IPS DF 6.9 (cell line): ENCODE data around the gene UBE2QL1.
A peak's percentile ranks its signal among the peaks of the same experiment; 100 is the strongest.

Experiments
- DNase-seq: peaks from one replicate; pipeline ENCODE4 v3.0.0-alpha.2; 2013; ENCODE audit warnings: low read depth, low spot score
- H3K27ac ChIP-seq: one replicate; pipeline ENCODE4 v1.5.1; 2013; ENCODE audit warnings: low read length, control low read depth
- H3K27me3 ChIP-seq: 2 replicates; pipeline ENCODE4 v1.6.1; 2013; ENCODE audit warnings: mild to moderate bottlenecking, low read length; ENCODE audit not compliant: control insufficient read depth, insufficient read depth
- H3K36me3 ChIP-seq: 2 replicates; pipeline ENCODE4 v1.6.1; 2013; ENCODE audit warnings: low read length; ENCODE audit not compliant: control insufficient read depth, insufficient read depth
- H3K4me1 ChIP-seq: 2 replicates; pipeline ENCODE4 v1.6.1; 2013; ENCODE audit warnings: low read length; ENCODE audit not compliant: control insufficient read depth, insufficient read depth
- H3K4me3 ChIP-seq: 2 replicates; pipeline ENCODE4 v1.5.1; 2013; ENCODE audit warnings: mild to moderate bottlenecking, low read length
- H3K9me3 ChIP-seq: 2 replicates; pipeline ENCODE4 v1.6.1; 2013; ENCODE audit warnings: low read length, inconsistent platforms; ENCODE audit not compliant: control insufficient read depth, insufficient read depth
- WGBS: extraction: QIAGEN DNeasy Blood & Tissue Kit; methylation state at CpG from one replicate; pipeline ENCODE4 v1.1.7; 2013; ENCODE audit warnings: mixed read lengths, missing lambda C conversion rate; ENCODE audit not compliant: insufficient read length, insufficient coverage; 5-methylcytosine and 5-hydroxymethylcytosine counted together

UBE2QL1 gene, protein sequence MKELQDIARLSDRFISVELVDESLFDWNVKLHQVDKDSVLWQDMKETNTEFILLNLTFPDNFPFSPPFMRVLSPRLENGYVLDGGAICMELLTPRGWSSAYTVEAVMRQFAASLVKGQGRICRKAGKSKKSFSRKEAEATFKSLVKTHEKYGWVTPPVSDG

DNA sequence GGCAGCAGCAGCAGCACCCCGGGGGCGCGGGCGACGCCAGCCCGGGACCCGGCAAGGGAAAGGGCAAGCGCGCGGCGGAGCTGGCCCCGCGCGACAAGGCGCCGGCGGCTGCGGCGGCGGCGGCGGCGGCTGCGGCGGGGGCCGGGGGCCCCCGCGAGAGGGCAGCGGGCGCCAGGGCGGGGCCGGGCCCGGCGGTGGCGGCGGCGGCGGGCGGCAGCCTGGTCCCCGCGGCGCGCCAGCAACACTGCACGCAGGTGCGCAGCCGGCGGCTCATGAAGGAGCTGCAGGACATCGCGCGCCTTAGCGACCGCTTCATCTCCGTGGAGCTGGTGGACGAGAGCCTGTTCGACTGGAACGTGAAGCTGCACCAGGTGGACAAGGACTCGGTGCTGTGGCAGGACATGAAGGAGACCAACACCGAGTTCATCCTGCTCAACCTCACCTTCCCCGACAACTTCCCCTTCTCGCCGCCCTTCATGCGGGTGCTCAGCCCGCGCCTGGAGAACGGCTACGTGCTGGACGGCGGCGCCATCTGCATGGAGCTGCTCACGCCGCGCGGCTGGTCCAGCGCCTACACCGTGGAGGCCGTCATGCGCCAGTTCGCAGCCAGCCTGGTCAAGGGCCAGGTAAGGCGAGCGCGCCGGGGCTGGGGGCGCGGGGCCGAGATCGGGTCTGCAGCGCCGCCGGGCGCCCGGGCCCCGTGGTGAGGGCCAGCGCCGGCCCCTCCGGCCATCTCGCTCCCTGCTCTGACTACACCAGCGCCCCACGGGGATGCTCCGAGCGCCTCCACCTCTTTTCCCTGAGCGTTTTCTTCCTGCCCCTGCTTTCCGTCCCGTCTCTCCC lies at the start of gene UBE2QL1:
Gene UBE2QL1 (plus strand): TSS at position 238 of the 843 bp plus-strand sequence. CDS start 35 bp downstream, at position 273.
- Histone ChIP-seq H3K4me3 (peak within 1 kb of the TSS; percentile 58; the same call in 1 of the 2 replicates), H3K27ac (no peak within 1 kb of the TSS), H3K27me3 (peaks cover 28% of the 10 kb centered on the region), H3K4me1 (peaks cover 2% of the 10 kb centered on the region), H3K36me3 (no peaks in the 10 kb centered on the region), H3K9me3 (no peaks in the 10 kb centered on the region)
- no CpG with 5 or more reads among the region's 103 CpGs for WGBS
- DNase-seq = no peak

DNA sequence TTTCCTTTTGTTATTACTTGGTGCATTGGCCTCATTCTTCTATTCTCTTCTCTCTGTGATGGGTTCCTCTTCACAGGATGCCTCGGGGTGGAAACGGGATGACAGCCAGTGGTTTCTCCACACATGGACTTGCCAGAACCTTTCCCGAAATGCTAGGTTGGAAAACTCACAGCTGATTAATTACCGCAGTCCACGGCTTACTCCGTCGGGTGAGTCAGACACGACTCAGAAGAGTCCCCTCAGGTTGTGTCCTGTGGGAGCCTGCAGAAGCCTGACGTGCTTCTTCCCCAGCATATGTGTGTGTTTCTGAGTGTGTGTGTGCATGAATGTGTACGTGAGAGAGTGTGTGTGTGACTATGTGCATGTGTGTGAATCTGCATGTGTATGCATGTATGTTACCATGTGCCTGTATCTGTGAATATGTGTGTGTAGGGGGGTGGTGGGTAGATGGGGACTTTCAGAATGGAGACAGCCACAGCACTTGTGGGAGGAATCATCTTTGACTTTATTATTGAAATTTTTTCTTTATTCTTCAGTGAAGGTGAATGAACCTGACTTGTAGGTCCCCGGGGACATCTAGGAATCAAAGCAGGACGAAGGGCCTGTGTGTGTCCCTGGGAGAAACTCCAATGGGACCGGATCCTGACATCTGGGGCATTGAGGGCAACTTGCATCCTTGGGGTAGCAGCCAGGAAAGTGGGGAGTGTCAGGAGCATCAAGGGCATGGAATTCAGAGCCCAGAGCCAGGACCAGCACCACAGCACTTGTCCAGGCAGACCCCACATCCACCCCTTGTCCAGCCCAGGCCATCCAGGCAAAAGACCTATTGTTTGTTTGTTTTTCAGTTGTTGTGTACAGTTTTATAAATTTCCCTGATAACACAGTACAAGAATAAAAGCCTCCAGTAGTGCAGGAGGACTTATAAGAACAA lies 48.4 kb upstream of the UBE2QL1 start:
- H3K9me3 ChIP-seq = no peaks in the 10 kb centered on the region
- WGBS = no CpG with 5 or more reads among the region's 13 CpGs
- H3K4me3 ChIP-seq = no peak overlapping the region
- no peaks in the 10 kb centered on the region for H3K36me3 ChIP-seq
- H3K4me1 ChIP-seq = no peaks in the 10 kb centered on the region
- DNase-seq = no peak
- H3K27ac ChIP-seq = no peak overlapping the region
- no peaks in the 10 kb centered on the region for H3K27me3 ChIP-seq

DNA sequence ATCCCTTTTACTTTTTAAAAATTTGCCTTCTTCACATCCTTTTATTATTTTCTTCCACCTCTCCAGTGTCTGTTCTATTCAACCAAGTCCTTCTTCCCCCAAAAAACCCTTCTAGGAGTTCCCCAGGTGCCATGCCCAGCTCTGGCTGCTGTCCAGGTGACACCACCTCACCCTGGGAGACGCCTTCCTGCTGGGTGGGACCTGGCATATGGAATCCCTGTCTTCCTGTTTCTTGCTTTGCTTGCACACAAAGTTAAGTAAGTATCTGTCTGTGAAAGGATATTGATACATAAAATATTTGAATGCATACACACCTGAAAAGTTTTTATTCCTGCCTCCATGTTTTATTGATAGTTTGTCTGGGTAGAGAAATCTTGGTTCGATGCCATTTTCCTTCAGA lies 47.2 kb upstream of the UBE2QL1 start:
- Histone ChIP-seq H3K4me1 (no peaks in the 10 kb centered on the region), H3K27me3 (no peaks in the 10 kb centered on the region), H3K4me3 (no peak overlapping the region), H3K36me3 (no peaks in the 10 kb centered on the region), H3K9me3 (no peaks in the 10 kb centered on the region), H3K27ac (no peak overlapping the region)
- no CpG with 5 or more reads among the region's 2 CpGs for WGBS
- no peak for DNase-seq

DNA sequence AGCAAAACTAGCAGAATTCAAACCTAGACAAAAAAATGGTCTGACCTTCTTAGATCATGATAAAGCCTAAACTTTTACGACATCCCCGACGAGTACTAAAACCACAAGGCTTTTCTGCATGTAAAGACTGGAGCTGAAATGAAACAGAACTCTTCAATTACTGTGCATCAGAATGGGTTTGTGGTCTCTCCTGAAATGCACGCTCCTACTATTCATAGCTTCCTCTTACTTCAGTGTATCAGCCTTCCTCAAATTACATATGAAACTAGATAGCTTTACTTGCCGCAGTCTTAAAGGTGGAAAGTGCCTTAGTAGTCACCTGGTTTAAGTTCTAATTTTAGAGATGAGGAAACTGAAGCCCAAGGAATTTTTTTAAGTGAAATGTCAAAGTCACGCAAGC lies 45.7 kb upstream of the UBE2QL1 start:
- Histone ChIP-seq H3K36me3 (no peaks in the 10 kb centered on the region), H3K9me3 (no peaks in the 10 kb centered on the region), H3K4me1 (0 out of 2 replicates have a peak, but pooled peaks cover 1% of the 10 kb centered on the region), H3K27me3 (no peaks in the 10 kb centered on the region), H3K4me3 (no peak overlapping the region), H3K27ac (no peak overlapping the region)
- WGBS = no CpG with 5 or more reads among the region's 6 CpGs
- no peak for DNase-seq

DNA sequence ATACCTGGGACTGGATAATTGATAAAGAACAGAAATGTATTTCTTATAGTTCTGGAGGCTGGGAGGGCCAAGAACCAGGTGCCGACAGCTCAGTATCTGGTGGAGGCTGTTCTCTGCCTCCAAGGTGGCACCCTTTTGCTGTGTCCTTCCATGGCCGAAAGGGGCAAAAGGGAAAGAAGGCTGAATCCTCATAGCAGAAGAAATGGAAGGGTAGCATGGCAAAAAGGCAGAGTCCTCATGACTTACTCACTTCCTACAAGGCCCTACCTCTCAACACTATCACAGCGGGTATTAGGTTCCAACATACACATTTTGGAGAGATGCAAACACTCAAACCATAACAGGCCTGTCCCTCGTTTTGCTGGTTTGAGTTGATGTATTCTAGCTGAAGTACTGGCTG lies 45.2 kb upstream of the UBE2QL1 start:
- Histone ChIP-seq H3K27me3 (no peaks in the 10 kb centered on the region), H3K27ac (no peak overlapping the region), H3K4me1 (0 out of 2 replicates have a peak, but pooled peaks cover 1% of the 10 kb centered on the region), H3K4me3 (no peak overlapping the region), H3K9me3 (no peaks in the 10 kb centered on the region), H3K36me3 (no peaks in the 10 kb centered on the region)
- DNase-seq = no peak
- no CpG with 5 or more reads among the region's 4 CpGs for WGBS

DNA sequence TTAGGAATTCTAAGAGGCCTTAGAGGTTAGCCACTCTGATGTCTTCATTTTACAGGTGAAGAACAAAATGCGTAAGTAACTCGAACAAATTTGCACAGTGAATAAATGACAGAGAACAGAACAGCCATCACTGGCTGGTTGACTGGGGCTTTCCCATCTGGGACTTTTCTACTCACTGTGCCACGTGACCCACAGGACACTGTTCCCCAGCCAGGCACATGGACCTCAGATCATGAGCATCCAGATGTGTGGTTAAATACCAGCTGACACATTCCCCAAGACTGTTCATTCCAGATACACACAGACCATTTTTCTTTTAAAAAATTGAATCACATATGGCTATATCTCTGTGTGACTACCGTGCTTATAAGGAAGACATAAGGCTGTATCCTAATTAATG lies 44.5 kb upstream of the UBE2QL1 start:
- DNase-seq = no peak
- Histone ChIP-seq H3K9me3 (no peaks in the 10 kb centered on the region), H3K27ac (no peak overlapping the region), H3K27me3 (no peaks in the 10 kb centered on the region), H3K4me1 (0 out of 2 replicates have a peak, but pooled peaks cover 1% of the 10 kb centered on the region), H3K4me3 (no peak overlapping the region), H3K36me3 (no peaks in the 10 kb centered on the region)
- no CpG with 5 or more reads among the region's 4 CpGs for WGBS

DNA sequence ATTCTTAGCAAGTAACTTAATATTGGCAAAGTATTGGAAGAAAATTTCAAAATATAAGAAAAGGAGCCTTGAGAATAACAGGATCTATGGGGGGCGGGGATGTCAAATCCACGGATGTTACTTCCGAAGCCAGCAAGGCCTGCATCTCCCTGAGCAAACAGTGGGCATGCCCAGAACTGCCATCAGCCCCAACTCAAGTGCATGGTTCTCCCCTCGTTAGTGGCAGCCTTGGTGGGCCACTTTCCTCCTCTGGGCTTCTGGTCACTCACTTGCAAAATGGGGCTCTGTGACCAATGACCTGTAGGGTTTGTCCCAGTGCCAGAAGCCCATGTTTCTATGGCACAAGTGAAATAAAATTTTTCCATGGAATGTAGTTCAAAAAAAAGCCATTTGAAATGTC lies 43.1 kb upstream of the UBE2QL1 start:
- Histone ChIP-seq H3K4me3 (no peak overlapping the region), H3K9me3 (no peaks in the 10 kb centered on the region), H3K4me1 (0 out of 2 replicates have a peak, but pooled peaks cover 1% of the 10 kb centered on the region), H3K27me3 (no peaks in the 10 kb centered on the region), H3K27ac (no peak overlapping the region), H3K36me3 (no peaks in the 10 kb centered on the region)
- no CpG with 5 or more reads among the region's 4 CpGs for WGBS
- DNase-seq = no peak

DNA sequence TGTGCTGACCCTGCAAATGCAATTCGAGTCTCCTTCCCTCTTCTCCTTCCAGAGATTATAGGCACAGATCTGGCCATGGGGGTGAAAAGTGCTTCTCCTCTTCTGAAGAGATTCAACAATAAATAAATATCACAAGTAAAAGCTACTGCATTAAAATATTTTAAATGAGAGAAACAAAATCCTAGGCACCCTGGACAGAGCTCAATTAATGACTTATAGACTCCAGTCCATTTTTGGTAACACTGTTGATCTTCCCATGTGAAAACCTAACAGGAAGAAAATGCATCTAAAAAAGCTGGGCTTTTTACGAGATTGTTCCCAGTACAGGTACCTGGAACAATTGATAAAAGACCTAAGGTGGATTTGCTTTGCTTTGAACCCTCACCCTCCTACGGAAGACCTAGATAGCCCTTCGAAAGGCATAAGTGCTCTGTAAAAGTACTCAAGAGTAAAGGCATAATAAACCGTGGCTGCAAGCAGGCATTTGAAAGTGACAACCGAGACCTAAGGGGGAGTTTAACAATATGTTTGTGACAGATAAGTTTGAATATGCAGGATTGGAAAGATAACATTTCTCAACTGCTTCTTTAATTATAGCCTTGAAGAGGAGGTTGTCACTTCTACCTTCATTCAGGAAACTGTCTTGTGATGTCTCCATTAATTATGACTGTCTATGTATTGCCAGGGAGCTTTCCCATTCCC lies 41.0 kb upstream of the UBE2QL1 start:
- no peaks in the 10 kb centered on the region for H3K36me3 ChIP-seq
- 0 out of 2 replicates have a peak, but pooled peaks cover 1% of the 10 kb centered on the region for H3K4me1 ChIP-seq
- no peaks in the 10 kb centered on the region for H3K9me3 ChIP-seq
- H3K27ac ChIP-seq = no peak overlapping the region
- no peak for DNase-seq
- H3K4me3 ChIP-seq = no peak overlapping the region
- H3K27me3 ChIP-seq = no peaks in the 10 kb centered on the region
- WGBS = no CpG with 5 or more reads among the region's 6 CpGs

DNA sequence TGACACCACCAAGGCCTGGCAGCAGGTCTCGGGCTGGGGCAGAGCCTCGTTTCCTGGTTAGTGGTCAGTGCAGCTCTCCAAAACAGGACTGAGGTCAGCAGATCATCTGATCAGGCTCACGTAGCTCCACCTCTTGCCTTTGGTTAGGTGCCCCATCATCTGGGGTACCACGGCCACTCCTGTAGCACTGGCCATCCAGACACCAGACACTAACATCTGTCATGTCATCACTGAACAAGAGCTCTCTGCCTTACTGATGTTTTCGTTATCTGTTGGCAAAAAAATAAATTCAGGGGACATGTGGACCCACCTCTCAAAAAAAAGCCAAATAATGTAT lies 40.4 kb upstream of the UBE2QL1 start:
- H3K4me1 ChIP-seq = 0 out of 2 replicates have a peak, but pooled peaks cover 1% of the 10 kb centered on the region
- H3K4me3 ChIP-seq = no peak overlapping the region
- DNase-seq = no peak
- H3K27me3 ChIP-seq = no peaks in the 10 kb centered on the region
- no CpG with 5 or more reads among the region's 5 CpGs for WGBS
- H3K9me3 ChIP-seq = no peaks in the 10 kb centered on the region
- no peaks in the 10 kb centered on the region for H3K36me3 ChIP-seq
- no peak overlapping the region for H3K27ac ChIP-seq
